AG04450 (cell line): Measurements from ENCODE around the gene POLR2E. TPM values are rescaled to one million over a fixed set of nuclear protein-coding genes. Genes with fewer than 3 reads are reported as not detected.
A peak's percentile ranks its signal among the peaks of the same experiment; 100 is the strongest.

ENCODE experiments used
- CTCF ChIA-PET: fragments of 300-600, 350-600 bp; formaldehyde crosslinking; extraction: SDS; loops from one replicate; lab custom pipeline; 2022; ENCODE audit warnings: antibody characterized with exemption, inconsistent platforms; lab: Charles Lee
- POLR2A ChIA-PET: fragments of 350-600 bp; formaldehyde crosslinking; extraction: SDS; loops from one replicate; lab custom pipeline; 2021; ENCODE audit warnings: antibody characterized with exemption, inconsistent platforms; lab: Yijun Ruan, JAX
- DNase-seq: peaks from one replicate; pipeline ENCODE4 v3.0.0-alpha.2; 2011; ENCODE audit warnings: low read depth, low spot score
- H3K27ac ChIP-seq: one replicate; pipeline ENCODE4 v1.5.1; 2012; ENCODE audit warnings: low read depth, low read length, control low read depth
- H3K27me3 ChIP-seq: one replicate; pipeline ENCODE4 v1.6.0; 2012; ENCODE audit warnings: low read length; ENCODE audit not compliant: control insufficient read depth, insufficient read depth
- H3K4me3 ChIP-seq: 2 replicates; pipeline ENCODE4 v1.5.1; 2011; ENCODE audit warnings: mild to moderate bottlenecking, low read depth, low read length, control low read depth
- H3K9me3 ChIP-seq: 2 replicates; pipeline ENCODE4 v1.5.1; 2012; ENCODE audit warnings: low read length; ENCODE audit not compliant: control insufficient read depth, insufficient read depth
- polyA plus RNA-seq: library from polyadenylated mRNA; depleted of rRNA; stranded (reverse); fragments of >200 nt; gene quantifications from 2 replicates; pipeline ENCODE4 v1.2.3, GENCODE V29; 2011
- TF ChIP-seq, protein P1 (sequence below): IDR thresholded peaks from 2 replicates; pipeline ENCODE4 v1.5.1; 2011; ENCODE audit warnings: low read depth, low read length, control low read depth, inconsistent platforms

POLR2E gene
- polyA plus RNA-seq, 1 experiment, result 140 TPM

DNA sequence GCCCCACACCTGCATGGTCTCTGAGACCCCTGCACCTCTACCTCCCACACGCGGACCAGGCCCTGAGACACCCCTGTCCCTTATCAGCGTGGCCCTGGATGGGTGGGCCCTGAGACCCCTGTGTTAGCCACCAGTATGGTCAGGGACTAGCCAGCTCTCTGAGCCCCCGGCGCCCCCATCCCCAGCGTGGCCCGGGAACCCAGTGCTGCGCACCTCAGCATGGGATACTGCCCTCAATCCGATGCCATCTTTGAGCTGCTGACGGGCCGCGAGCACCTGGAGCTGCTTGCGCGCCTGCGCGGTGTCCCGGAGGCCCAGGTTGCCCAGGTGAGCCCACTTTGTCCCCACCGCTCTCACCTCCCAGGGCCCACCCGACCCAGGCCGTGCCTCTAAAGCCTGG lies 33.2 kb downstream of the POLR2E start:
- Histone ChIP-seq H3K4me3 (no peak overlapping the region), H3K27me3 (peaks cover 9% of the 10 kb centered on the region), H3K27ac (no peak overlapping the region), H3K9me3 (peaks cover 55% of the 10 kb centered on the region)
- POLR2A ChIA-PET, result no interaction called here
- TF ChIP-seq, protein P1, sequence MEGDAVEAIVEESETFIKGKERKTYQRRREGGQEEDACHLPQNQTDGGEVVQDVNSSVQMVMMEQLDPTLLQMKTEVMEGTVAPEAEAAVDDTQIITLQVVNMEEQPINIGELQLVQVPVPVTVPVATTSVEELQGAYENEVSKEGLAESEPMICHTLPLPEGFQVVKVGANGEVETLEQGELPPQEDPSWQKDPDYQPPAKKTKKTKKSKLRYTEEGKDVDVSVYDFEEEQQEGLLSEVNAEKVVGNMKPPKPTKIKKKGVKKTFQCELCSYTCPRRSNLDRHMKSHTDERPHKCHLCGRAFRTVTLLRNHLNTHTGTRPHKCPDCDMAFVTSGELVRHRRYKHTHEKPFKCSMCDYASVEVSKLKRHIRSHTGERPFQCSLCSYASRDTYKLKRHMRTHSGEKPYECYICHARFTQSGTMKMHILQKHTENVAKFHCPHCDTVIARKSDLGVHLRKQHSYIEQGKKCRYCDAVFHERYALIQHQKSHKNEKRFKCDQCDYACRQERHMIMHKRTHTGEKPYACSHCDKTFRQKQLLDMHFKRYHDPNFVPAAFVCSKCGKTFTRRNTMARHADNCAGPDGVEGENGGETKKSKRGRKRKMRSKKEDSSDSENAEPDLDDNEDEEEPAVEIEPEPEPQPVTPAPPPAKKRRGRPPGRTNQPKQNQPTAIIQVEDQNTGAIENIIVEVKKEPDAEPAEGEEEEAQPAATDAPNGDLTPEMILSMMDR, result no peak
- no peak for DNase-seq
- CTCF ChIA-PET, result interaction anchor here (0.7 kb wide), 1 partner anchor 21 kb away, joined by 3 read pairs; no protein-coding TSS in a partner anchor

DNA sequence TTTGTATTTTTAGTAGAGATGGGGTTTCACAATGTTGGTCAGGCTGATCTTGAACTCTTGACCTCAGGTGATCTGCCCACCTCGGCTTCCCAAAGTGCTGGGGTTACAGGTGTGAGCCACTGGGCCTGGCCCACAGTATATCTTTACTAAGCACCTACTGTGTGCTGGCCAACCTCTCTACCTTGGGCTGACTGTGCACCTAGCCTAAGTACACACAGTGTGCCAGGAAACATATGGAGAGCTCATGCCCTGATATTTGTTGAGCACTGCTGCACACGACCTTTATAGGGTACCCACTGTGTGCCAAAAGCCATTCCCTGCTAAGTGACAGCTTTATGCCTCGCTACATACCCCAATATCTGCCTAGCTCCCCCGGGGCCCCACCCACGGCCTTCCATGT lies 34.5 kb downstream of the POLR2E start:
- Histone ChIP-seq H3K27me3 (peaks cover 2% of the 10 kb centered on the region), H3K9me3 (peaks cover 68% of the 10 kb centered on the region), H3K4me3 (no peak overlapping the region), H3K27ac (peak overlapping the region; percentile 11)
- ChIA-PET POLR2A (no interaction called here), CTCF (no interaction called here)
- DNase-seq, result no peak
- TF ChIP-seq, protein P1, result no peak

DNA sequence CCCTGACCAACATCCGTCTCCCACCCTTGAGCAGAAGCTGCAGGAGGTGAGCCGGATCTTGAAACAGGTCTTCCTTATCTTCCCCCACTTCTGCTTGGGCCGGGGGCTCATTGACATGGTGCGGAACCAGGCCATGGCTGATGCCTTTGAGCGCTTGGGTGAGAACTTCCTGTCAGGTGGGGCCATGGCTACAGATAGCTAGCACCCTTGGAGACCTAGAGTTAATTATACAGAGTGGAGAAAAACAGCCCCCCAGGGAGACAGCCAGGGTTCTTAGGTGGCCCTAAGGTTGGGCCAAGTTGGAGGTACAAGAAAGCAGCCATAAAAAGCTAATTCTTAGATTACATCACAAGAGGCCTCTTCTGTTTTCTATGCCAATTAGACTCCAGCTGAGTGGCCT lies 37.1 kb downstream of the POLR2E start:
- H3K4me3 ChIP-seq, result no peak overlapping the region
- no peak overlapping the region for H3K27ac ChIP-seq
- ChIA-PET CTCF (interaction anchor here (1.3 kb wide), 1 partner anchor 186 kb away, joined by 6 read pairs; no protein-coding TSS in a partner anchor), POLR2A (no interaction called here)
- H3K27me3 ChIP-seq, result peaks cover 2% of the 10 kb centered on the region
- peaks cover 78% of the 10 kb centered on the region for H3K9me3 ChIP-seq
- no peak for DNase-seq
- TF ChIP-seq, protein P1, result no peak

DNA sequence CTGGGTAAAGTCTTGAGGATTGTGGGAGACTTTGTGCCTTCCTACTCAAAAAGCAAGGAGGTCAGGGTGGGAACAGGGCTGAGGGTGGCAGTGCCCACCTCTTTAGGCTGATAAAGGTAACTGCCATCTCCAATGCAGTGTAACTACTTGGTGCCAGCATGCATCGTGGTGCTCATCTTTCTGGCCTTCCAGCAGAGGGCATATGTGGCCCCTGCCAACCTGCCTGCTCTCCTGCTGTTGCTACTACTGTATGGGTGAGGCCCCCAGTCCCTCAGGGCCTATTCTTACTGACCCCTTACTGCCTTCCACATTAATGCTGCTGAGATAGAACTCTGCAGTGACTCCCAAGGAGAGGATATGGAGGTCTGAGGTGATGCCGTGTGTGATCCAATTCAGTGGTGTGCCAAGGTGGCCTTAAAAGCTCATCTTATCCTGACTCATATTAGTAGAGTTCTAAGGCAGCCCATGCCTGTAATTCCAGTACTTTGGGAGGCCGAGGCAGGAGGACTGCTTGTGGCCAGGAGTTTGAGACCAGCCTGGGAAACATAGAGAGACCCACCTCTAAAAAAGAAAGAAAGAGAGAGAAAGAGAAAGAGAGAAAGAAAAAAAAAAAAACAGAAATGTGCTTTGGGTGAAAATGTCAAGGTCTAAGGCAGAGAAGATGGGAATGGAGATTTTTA lies 37.9 kb downstream of the POLR2E start:
- ChIA-PET CTCF (interaction anchor here (1.3 kb wide), 1 partner anchor 187 kb away, joined by 6 read pairs; no protein-coding TSS in a partner anchor), POLR2A (interaction anchor here (0.6 kb wide), 1 partner anchor 15 kb away, joined by 5 read pairs; no protein-coding TSS in a partner anchor)
- no peak overlapping the region for H3K27ac ChIP-seq
- H3K4me3 ChIP-seq, result no peak overlapping the region
- no peak for DNase-seq
- TF ChIP-seq, protein P1, result no peak
- H3K9me3 ChIP-seq, result peaks cover 71% of the 10 kb centered on the region
- peaks cover 2% of the 10 kb centered on the region for H3K27me3 ChIP-seq

DNA sequence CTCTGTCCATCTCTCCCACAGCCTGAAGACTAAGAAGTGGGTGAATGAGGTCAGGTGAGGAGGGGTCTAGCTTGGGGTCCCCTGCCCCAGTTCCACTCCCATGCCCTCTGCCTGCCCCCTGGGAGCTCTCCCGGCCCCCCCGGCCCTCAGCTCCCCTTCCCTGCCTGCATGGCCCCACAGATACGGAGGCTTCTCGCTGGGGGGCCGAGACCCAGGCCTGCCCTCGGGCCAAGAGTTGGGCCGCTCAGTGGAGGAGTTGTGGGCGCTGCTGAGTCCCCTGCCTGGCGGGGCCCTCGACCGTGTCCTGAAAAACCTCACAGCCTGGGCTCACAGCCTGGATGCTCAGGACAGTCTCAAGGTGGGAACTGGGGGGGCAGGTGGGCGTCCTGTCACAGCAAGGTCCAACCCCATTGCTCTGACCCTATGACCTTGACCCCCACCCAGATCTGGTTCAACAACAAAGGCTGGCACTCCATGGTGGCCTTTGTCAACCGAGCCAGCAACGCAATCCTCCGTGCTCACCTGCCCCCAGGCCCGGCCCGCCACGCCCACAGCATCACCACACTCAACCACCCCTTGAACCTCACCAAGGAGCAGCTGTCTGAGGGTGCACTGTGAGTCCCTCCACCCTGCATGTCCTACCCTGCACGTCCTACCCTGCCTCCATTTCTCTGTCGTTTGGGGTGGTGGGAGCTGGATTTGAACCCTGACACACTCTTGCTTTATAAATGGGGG lies 39.1 kb downstream of the POLR2E start:
- CTCF ChIA-PET, result no interaction called here
- peaks cover 74% of the 10 kb centered on the region for H3K9me3 ChIP-seq
- POLR2A ChIA-PET, result interaction anchor here (0.7 kb wide), 1 partner anchor 12 kb away, joined by 5 read pairs; no protein-coding TSS in a partner anchor

More for the DNA sequence above, 39.1 kb downstream of the POLR2E start:
- TF ChIP-seq, protein P1, result no peak
- no peak overlapping the region for H3K4me3 ChIP-seq
- H3K27ac ChIP-seq, result no peak overlapping the region
- H3K27me3 ChIP-seq, result peaks cover 2% of the 10 kb centered on the region
- DNase-seq, result no peak
